Measurements from ENCODE around the gene PHLPP1.
A peak's percentile ranks its signal among the peaks of the same experiment; 100 is the strongest.

The PHLPP1 gene

DNA sequence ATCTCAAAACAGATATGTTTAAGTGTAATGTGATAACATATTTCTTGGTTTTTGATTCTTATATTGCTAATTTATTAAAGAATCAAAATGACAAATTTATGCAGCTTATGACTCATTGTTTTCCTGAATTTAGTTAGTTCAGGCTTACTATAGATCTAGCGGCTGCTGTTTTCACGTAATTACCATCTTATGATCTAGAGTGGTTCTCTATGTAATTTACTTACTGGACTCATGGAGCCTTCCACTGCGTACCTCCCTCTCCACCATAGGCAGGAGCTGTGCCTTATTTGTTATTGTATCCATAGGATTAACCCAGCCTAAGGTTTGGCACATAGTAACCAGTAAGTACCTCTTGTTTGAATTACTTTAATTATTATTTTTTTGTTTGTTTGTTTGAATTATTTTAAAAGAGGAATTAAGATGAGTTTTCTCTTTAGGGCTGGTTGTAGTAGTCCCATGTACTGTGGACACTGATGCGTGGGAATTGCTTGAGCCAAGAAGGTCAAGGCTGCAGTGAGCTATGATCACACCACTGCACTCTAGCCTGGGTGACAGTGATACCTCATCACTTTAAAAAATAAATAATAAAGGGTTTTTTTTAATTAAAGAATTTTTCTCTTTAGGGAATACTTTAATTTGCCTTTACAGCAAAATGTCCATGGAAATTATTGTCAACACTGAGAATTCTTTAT is 165.5 kb downstream of the PHLPP1 start (continued):
- TF ChIP-seq, protein P1, sequence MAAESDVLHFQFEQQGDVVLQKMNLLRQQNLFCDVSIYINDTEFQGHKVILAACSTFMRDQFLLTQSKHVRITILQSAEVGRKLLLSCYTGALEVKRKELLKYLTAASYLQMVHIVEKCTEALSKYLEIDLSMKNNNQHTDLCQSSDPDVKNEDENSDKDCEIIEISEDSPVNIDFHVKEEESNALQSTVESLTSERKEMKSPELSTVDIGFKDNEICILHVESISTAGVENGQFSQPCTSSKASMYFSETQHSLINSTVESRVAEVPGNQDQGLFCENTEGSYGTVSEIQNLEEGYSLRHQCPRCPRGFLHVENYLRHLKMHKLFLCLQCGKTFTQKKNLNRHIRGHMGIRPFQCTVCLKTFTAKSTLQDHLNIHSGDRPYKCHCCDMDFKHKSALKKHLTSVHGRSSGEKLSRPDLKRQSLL (tag by site-specific recombination; IDR thresholded peaks at IDR 0.05) = peak; percentile 55; the same call in 1 of the 2 replicates
- peak; percentile 37; the same call in 1 of the 2 replicates for TF ChIP-seq OVOL3 (tag by site-specific recombination; IDR thresholded peaks at IDR 0.05)
- TF ChIP-seq, protein P2, sequence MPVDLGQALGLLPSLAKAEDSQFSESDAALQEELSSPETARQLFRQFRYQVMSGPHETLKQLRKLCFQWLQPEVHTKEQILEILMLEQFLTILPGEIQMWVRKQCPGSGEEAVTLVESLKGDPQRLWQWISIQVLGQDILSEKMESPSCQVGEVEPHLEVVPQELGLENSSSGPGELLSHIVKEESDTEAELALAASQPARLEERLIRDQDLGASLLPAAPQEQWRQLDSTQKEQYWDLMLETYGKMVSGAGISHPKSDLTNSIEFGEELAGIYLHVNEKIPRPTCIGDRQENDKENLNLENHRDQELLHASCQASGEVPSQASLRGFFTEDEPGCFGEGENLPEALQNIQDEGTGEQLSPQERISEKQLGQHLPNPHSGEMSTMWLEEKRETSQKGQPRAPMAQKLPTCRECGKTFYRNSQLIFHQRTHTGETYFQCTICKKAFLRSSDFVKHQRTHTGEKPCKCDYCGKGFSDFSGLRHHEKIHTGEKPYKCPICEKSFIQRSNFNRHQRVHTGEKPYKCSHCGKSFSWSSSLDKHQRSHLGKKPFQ (tag by site-specific recombination; IDR thresholded peaks at IDR 0.05) = no peak

DNA sequence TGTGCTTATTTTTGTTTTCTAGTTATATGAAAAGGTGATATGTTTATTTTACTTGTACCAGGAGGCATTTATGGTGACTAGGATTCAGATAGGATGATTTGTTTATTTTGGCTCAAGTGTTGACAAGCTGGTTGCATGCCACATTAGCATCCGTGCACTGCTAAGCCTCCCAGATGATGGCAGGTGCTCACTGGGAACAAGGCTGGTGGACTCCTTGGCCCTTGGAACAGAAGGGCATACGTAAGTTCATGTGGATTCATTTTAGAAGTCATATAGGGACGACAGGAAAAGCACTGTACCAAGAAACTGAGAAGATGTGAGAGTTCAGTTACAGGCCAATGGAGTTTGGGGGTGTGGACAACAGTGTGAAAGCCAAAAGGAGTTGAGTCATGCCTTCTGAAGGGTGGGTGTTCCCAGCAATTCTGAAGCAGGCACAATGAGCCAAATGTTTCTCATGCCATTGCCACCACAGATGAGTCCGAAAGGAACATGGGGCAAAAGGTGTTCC is 166.2 kb downstream of the PHLPP1 start:
- Histone ChIP-seq H3K27ac (ENCODE audit: extremely low read depth, low read depth, low read length) (peak overlapping the region; percentile 41; the same call in 1 of the 2 replicates), H3K4me3 (ENCODE audit: low read depth, low read length) (no peak overlapping the region), H3K9me3 (ENCODE audit: control insufficient read depth, insufficient read depth, low read depth, low read length) (no peaks in the 10 kb centered on the region), H3K4me1 (ENCODE audit: control insufficient read depth, insufficient read depth, low read length) (peaks cover 64% of the 10 kb centered on the region), H3K36me3 (ENCODE audit: control insufficient read depth in 2 of 2, insufficient read depth in 1 of 2, low read length in 2 of 2) (no peaks in the 10 kb centered on the region; a peak in 1 of 3 replicates)
- POLR2A ChIA-PET = no interaction called here
- CTCF ChIA-PET = interaction anchor here (0.7 kb wide), 1 partner anchor 167 kb away, joined by 3 read pairs; no protein-coding TSS in a partner anchor
- peak; percentile 71 for TF ChIP-seq ZEB2 (tag by site-specific recombination; IDR thresholded peaks at IDR 0.05)
- TF ChIP-seq IKZF3 (tag by site-specific recombination; IDR thresholded peaks at IDR 0.05) = peak; percentile 70; the same call in 1 of the 2 replicates
- TF ChIP-seq ZNF416 (tag by site-specific recombination; IDR thresholded peaks at IDR 0.05) = no peak
- peak; percentile 46; the same call in 1 of the 2 replicates for TF ChIP-seq ZNF692 (tag by site-specific recombination; IDR thresholded peaks at IDR 0.05)
- TF ChIP-seq, protein P3, sequence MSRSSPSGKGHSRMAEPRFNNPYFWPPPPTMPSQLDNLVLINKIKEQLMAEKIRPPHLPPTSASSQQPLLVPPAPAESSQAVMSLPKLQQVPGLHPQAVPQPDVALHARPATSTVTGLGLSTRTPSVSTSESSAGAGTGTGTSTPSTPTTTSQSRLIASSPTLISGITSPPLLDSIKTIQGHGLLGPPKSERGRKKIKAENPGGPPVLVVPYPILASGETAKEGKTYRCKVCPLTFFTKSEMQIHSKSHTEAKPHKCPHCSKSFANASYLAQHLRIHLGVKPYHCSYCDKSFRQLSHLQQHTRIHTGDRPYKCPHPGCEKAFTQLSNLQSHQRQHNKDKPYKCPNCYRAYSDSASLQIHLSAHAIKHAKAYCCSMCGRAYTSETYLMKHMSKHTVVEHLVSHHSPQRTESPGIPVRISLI (tag by site-specific recombination; IDR thresholded peaks at IDR 0.05) = no peak
- TF ChIP-seq ZFHX2 (tag by site-specific recombination; conservative IDR thresholded peaks at IDR 0.05) = 0 out of 2 replicates have a peak, but pooled peaks have one; percentile 22
- peak; percentile 20; the same call in 1 of the 2 replicates for TF ChIP-seq ZNF2 (tag by site-specific recombination; IDR thresholded peaks at IDR 0.05)
- TF ChIP-seq, protein P4, sequence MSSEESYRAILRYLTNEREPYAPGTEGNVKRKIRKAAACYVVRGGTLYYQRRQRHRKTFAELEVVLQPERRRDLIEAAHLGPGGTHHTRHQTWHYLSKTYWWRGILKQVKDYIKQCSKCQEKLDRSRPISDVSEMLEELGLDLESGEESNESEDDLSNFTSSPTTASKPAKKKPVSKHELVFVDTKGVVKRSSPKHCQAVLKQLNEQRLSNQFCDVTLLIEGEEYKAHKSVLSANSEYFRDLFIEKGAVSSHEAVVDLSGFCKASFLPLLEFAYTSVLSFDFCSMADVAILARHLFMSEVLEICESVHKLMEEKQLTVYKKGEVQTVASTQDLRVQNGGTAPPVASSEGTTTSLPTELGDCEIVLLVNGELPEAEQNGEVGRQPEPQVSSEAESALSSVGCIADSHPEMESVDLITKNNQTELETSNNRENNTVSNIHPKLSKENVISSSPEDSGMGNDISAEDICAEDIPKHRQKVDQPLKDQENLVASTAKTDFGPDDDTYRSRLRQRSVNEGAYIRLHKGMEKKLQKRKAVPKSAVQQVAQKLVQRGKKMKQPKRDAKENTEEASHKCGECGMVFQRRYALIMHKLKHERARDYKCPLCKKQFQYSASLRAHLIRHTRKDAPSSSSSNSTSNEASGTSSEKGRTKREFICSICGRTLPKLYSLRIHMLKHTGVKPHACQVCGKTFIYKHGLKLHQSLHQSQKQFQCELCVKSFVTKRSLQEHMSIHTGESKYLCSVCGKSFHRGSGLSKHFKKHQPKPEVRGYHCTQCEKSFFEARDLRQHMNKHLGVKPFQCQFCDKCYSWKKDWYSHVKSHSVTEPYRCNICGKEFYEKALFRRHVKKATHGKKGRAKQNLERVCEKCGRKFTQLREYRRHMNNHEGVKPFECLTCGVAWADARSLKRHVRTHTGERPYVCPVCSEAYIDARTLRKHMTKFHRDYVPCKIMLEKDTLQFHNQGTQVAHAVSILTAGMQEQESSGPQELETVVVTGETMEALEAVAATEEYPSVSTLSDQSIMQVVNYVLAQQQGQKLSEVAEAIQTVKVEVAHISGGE (tag by site-specific recombination; conservative IDR thresholded peaks at IDR 0.05; ENCODE audit: low read depth) = no peak; the same call in 1 of the 2 replicates
- peak; percentile 69 for TF ChIP-seq ZNF629 (tag by site-specific recombination; IDR thresholded peaks at IDR 0.05)
- no peak for TF ChIP-seq ZNF341 (tag by site-specific recombination; IDR thresholded peaks at IDR 0.05; ENCODE audit: low read depth)
- peak; percentile 30; the same call in 1 of the 2 replicates for TF ChIP-seq ZNF76 (tag by site-specific recombination; IDR thresholded peaks at IDR 0.05; ENCODE audit: borderline replicate concordance, low read depth)
- no peak for TF ChIP-seq ZNF132 (tag by site-specific recombination; IDR thresholded peaks at IDR 0.05; ENCODE audit: borderline replicate concordance)
- TF ChIP-seq ZSCAN23 (tag by site-specific recombination; IDR thresholded peaks at IDR 0.05) = 0 out of 2 replicates have a peak, but pooled peaks have one; percentile 28
- no peak for TF ChIP-seq ZNF140 (tag by site-specific recombination; IDR thresholded peaks at IDR 0.05)
- TF ChIP-seq, protein P5, sequence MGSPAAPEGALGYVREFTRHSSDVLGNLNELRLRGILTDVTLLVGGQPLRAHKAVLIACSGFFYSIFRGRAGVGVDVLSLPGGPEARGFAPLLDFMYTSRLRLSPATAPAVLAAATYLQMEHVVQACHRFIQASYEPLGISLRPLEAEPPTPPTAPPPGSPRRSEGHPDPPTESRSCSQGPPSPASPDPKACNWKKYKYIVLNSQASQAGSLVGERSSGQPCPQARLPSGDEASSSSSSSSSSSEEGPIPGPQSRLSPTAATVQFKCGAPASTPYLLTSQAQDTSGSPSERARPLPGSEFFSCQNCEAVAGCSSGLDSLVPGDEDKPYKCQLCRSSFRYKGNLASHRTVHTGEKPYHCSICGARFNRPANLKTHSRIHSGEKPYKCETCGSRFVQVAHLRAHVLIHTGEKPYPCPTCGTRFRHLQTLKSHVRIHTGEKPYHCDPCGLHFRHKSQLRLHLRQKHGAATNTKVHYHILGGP (tag by site-specific recombination; IDR thresholded peaks at IDR 0.05) = peak; percentile 79
- TF ChIP-seq PRDM10 (tag by site-specific recombination; IDR thresholded peaks at IDR 0.05) = peak; percentile 49; the same call in 1 of the 2 replicates
- TF ChIP-seq ZNF501 (tag by site-specific recombination; IDR thresholded peaks at IDR 0.05) = peak; percentile 50; the same call in 1 of the 2 replicates
